ENCODE data around the gene GNAO1. TPM values are rescaled to one million over a fixed set of nuclear protein-coding genes. Genes with fewer than 3 reads are reported as not detected.

The GNAO1 gene
- total and polyA plus RNA-seq, 9 of the 15 experiments (the other 6 are each of a cell fraction or from before 2014, with no cell fraction given), result 0.07 to 0.42 (median 0.08) TPM; not detected in 5

GRCh38 chr16:56193951-56194726, 2.9 kb downstream of the GNAO1 start (continued):
- TF ChIP-seq, protein P1, sequence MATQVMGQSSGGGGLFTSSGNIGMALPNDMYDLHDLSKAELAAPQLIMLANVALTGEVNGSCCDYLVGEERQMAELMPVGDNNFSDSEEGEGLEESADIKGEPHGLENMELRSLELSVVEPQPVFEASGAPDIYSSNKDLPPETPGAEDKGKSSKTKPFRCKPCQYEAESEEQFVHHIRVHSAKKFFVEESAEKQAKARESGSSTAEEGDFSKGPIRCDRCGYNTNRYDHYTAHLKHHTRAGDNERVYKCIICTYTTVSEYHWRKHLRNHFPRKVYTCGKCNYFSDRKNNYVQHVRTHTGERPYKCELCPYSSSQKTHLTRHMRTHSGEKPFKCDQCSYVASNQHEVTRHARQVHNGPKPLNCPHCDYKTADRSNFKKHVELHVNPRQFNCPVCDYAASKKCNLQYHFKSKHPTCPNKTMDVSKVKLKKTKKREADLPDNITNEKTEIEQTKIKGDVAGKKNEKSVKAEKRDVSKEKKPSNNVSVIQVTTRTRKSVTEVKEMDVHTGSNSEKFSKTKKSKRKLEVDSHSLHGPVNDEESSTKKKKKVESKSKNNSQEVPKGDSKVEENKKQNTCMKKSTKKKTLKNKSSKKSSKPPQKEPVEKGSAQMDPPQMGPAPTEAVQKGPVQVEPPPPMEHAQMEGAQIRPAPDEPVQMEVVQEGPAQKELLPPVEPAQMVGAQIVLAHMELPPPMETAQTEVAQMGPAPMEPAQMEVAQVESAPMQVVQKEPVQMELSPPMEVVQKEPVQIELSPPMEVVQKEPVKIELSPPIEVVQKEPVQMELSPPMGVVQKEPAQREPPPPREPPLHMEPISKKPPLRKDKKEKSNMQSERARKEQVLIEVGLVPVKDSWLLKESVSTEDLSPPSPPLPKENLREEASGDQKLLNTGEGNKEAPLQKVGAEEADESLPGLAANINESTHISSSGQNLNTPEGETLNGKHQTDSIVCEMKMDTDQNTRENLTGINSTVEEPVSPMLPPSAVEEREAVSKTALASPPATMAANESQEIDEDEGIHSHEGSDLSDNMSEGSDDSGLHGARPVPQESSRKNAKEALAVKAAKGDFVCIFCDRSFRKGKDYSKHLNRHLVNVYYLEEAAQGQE (IDR thresholded peaks at IDR 0.05; ENCODE audit: borderline replicate concordance), result peak; percentile 100
- TF ChIP-seq, protein P1 (CRISPR knock-in tag; IDR thresholded peaks at IDR 0.05; ENCODE audit: low read depth), result peak; percentile 99
- TF ChIP-seq HDAC1 (IDR thresholded peaks at IDR 0.05) (no peak), ZBTB17 (CRISPR knock-in tag; IDR thresholded peaks at IDR 0.05) (peak; percentile 99), YY1 (IDR thresholded peaks at IDR 0.05; ENCODE audit: borderline replicate concordance in 1 of 3, control insufficient read depth in 1 of 3, extremely low read depth in 1 of 3, insufficient read depth in 3 of 3, insufficient read length in 1 of 3, insufficient replicate concordance in 2 of 3, low read depth in 1 of 3, low read length in 2 of 3) (peak in 1 of 3 experiments; percentile 47), PRMT5 (CRISPR knock-in tag; IDR thresholded peaks at IDR 0.05) (peak; percentile 94), HMG20A (CRISPR knock-in tag; conservative IDR thresholded peaks at IDR 0.05) (no peak), GATAD2A (IDR thresholded peaks at IDR 0.05) (peak; percentile 100), EGR1 (conservative IDR thresholded peaks at IDR 0.05) (no peak), ZNF766 (CRISPR knock-in tag; conservative IDR thresholded peaks at IDR 0.05) (peak; percentile 77), ZNF224 (CRISPR knock-in tag; IDR thresholded peaks at IDR 0.05) (0 out of 2 replicates have a peak, but pooled peaks have one; percentile 37), CREB1 (IDR thresholded peaks at IDR 0.05) (no peak), CREB1 (CRISPR knock-in tag; IDR thresholded peaks at IDR 0.05) (0 out of 2 replicates have a peak, but pooled peaks have one; percentile 22), MAZ (CRISPR knock-in tag; conservative IDR thresholded peaks at IDR 0.05 in 1 of 2, IDR thresholded peaks at IDR 0.05 in 1 of 2) (peak; percentile 45 to 81; a peak in 3 of 4 replicates), PHB (CRISPR knock-in tag; IDR thresholded peaks at IDR 0.05) (no peak)
- TF ChIP-seq, protein P2, sequence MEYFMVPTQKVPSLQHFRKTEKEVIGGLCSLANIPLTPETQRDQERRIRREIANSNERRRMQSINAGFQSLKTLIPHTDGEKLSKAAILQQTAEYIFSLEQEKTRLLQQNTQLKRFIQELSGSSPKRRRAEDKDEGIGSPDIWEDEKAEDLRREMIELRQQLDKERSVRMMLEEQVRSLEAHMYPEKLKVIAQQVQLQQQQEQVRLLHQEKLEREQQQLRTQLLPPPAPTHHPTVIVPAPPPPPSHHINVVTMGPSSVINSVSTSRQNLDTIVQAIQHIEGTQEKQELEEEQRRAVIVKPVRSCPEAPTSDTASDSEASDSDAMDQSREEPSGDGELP (CRISPR knock-in tag; IDR thresholded peaks at IDR 0.05; ENCODE audit: borderline replicate concordance), result peak; percentile 47; the same call in 1 of the 2 replicates
- TF ChIP-seq, protein P3, sequence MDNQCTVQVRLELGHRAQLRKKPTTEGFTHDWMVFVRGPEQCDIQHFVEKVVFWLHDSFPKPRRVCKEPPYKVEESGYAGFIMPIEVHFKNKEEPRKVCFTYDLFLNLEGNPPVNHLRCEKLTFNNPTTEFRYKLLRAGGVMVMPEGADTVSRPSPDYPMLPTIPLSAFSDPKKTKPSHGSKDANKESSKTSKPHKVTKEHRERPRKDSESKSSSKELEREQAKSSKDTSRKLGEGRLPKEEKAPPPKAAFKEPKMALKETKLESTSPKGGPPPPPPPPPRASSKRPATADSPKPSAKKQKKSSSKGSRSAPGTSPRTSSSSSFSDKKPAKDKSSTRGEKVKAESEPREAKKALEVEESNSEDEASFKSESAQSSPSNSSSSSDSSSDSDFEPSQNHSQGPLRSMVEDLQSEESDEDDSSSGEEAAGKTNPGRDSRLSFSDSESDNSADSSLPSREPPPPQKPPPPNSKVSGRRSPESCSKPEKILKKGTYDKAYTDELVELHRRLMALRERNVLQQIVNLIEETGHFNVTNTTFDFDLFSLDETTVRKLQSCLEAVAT (IDR thresholded peaks at IDR 0.05), result peak in 1 of 2 experiments; percentile 99; a peak in 2 of 4 replicates
